OCI-LY7 (cell line): ENCODE measurements around the gene NEDD4.

Source experiments
- EZH2phosphoT487 ChIP-seq: fragments of 200-600 bp; sonication (generic); IDR thresholded peaks from 2 replicates; pipeline ENCODE4 v1.6.1; 2018; ENCODE audit warnings: low read depth, borderline replicate concordance, mild to moderate bottlenecking, mixed run types, antibody characterized with exemption, low read length, moderate library complexity, mixed read lengths
- TF ChIP-seq, protein P1 (sequence below): fragments of 200-600 bp; sonication (generic); conservative IDR thresholded peaks from 2 replicates; pipeline ENCODE4 v1.5.1; 2014; ENCODE audit warnings: mild to moderate bottlenecking, antibody characterized with exemption, low read length, moderate library complexity, mixed read lengths

DNA sequence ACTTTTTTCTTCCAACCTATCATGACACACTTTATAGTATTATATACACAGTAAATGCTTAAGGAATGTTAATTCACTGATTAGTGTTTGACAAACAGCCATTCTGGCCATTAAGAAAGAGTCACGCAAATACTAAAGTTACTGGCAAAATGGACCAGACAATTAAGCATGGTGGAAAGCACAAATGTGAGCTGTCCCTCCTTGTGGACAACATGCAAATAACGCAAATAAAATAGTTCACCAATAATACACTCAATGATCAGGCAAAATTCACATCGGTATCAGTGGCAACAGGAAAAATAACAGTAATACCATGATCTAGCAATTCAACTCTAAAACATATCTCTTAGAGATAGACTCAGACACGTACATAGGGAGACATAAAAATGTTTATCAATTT lies 71.7 kb downstream of the NEDD4 start:
- TF ChIP-seq, protein P1, sequence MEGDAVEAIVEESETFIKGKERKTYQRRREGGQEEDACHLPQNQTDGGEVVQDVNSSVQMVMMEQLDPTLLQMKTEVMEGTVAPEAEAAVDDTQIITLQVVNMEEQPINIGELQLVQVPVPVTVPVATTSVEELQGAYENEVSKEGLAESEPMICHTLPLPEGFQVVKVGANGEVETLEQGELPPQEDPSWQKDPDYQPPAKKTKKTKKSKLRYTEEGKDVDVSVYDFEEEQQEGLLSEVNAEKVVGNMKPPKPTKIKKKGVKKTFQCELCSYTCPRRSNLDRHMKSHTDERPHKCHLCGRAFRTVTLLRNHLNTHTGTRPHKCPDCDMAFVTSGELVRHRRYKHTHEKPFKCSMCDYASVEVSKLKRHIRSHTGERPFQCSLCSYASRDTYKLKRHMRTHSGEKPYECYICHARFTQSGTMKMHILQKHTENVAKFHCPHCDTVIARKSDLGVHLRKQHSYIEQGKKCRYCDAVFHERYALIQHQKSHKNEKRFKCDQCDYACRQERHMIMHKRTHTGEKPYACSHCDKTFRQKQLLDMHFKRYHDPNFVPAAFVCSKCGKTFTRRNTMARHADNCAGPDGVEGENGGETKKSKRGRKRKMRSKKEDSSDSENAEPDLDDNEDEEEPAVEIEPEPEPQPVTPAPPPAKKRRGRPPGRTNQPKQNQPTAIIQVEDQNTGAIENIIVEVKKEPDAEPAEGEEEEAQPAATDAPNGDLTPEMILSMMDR, result no peak
- TF ChIP-seq EZH2phosphoT487, result no peak
